Mammary epithelial cell (primary cell): ENCODE results near the gene ABO.

Source experiments
- CTCF ChIP-seq, 2 donors: IDR thresholded peaks in 1 of 2; conservative IDR thresholded peaks in 1 of 2; 2 replicates each; pipeline ENCODE4 v1.5.1; 2011 to 2012; ENCODE audit warnings: inconsistent platforms in 2 of 2, low read length in 2 of 2, mild to moderate bottlenecking in 2 of 2, control low read depth in 1 of 2, low read depth in 1 of 2; ENCODE audit not compliant: insufficient read depth in 1 of 2; ENCODE audit errors: extremely low read depth in 1 of 2
- EZH2 ChIP-seq: IDR thresholded peaks from 2 replicates; pipeline ENCODE4 v1.6.1; 2012; ENCODE audit warnings: low read length, inconsistent platforms, borderline replicate concordance

- TF ChIP-seq EZH2: no peak
- TF ChIP-seq CTCF (conservative IDR thresholded peaks at IDR 0.05 in 1 of 2, IDR thresholded peaks at IDR 0.05 in 1 of 2; ENCODE audit: extremely low read depth in 1 of 2, insufficient read depth in 1 of 2, low read depth in 1 of 2, low read length in 2 of 2): no peak
Observed at GRCh38 chr9:133238272-133238850, 36.6 kb downstream of the ABO start.
